ENCODE measurements around the gene UVSSA. TPM values are rescaled to one million over a fixed set of nuclear protein-coding genes. Genes with fewer than 3 reads are reported as not detected.
"Not testable (repeated sequence)": the region's sequence is repeated elsewhere in the genome, so short reads cannot be mapped to it uniquely, and the experiment has no call there.

Gene UVSSA
- total and polyA plus RNA-seq, 2 donors (not counting 1 experiment from before 2014, with no cell fraction given) = 34.6 to 40.5 TPM

DNA sequence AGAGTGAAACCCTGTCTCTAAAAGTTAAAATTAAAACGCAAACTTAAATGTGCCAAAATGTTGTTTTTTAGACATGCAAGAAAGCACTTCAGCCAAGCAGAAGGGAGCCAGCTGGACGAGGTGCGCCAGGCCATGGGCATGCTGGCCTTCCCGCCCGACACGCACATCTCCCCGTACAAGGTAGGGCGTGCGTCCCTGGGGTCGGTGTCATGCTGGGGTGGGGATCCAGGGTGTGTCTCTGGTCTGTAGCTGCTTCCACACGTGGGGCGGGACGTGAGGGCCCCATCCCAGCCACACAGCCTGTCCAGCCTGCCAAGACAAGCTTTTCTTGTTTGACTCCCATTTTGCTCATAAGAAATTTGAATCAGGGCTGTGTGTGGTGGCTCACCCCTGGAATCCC lies 14.3 kb upstream of the UVSSA start:
- 95% methylated on average over 13 of the region's 13 CpGs for WGBS (ENCODE audit: insufficient coverage)
- DNase-seq (no peak), ATAC-seq (ENCODE audit: low read depth) (no peak)
- peaks cover 4% of the 10 kb centered on the region for H3K79me2 ChIP-seq (ENCODE audit: control insufficient read depth, insufficient read depth, low read length)
- CTCF ChIA-PET = no interaction called here
- Mint-ChIP-seq H3K9me3 (ENCODE audit: insufficient read depth) (no peaks in the 10 kb centered on the region), H3K27ac (no peak overlapping the region), H3K4me1 (no peaks in the 10 kb centered on the region), H3K27me3 (no peaks in the 10 kb centered on the region), H3K4me3 (no peak overlapping the region)
- H4K20me1 ChIP-seq (ENCODE audit: control insufficient read depth, insufficient read depth, low read length, poor library complexity, severe bottlenecking) = peaks cover 46% of the 10 kb centered on the region
- H3K27ac ChIP-seq (ENCODE audit: low read length in 2 of 2) = no peak overlapping the region
- H3K4me3 ChIP-seq (ENCODE audit: control extremely low read depth in 1 of 5, extremely low read depth in 1 of 5, insufficient read depth in 1 of 5, low read depth in 2 of 5, low read length in 4 of 5) = no peak overlapping the region
- no peaks in the 10 kb centered on the region for H3K9me3 ChIP-seq (ENCODE audit: control extremely low read depth in 1 of 3, control insufficient read depth in 2 of 3, insufficient read depth in 1 of 3, low read length in 2 of 3)
- intact Hi-C loops (cut with micrococcal nuclease) = no loop called here
- H2AFZ ChIP-seq (ENCODE audit: insufficient read depth, low read depth, low read length, poor library complexity, severe bottlenecking) = no peak overlapping the region
- no peak overlapping the region for H3K9ac ChIP-seq (ENCODE audit: low read length)
- H3K4me2 ChIP-seq (replicated peaks; ENCODE audit: low read depth, low read length, poor library complexity, severe bottlenecking) = no peak overlapping the region
- POLR2A ChIA-PET = no interaction called here
- H3K27me3 ChIP-seq (replicated peaks in 1 of 4; ENCODE audit: control extremely low read depth in 1 of 4, control insufficient read depth in 3 of 4, insufficient read depth in 4 of 4, low read length in 3 of 4) = no peaks in the 10 kb centered on the region
- H3K4me1 ChIP-seq (ENCODE audit: control insufficient read depth in 2 of 2, insufficient read depth in 2 of 2, low read length in 2 of 2) = no peaks in the 10 kb centered on the region
- TF ChIP-seq EZH2 (IDR thresholded peaks at IDR 0.05; ENCODE audit: borderline replicate concordance, insufficient read depth, low read depth, low read length, poor library complexity, severe bottlenecking) = no peak
- TF ChIP-seq, protein P1, sequence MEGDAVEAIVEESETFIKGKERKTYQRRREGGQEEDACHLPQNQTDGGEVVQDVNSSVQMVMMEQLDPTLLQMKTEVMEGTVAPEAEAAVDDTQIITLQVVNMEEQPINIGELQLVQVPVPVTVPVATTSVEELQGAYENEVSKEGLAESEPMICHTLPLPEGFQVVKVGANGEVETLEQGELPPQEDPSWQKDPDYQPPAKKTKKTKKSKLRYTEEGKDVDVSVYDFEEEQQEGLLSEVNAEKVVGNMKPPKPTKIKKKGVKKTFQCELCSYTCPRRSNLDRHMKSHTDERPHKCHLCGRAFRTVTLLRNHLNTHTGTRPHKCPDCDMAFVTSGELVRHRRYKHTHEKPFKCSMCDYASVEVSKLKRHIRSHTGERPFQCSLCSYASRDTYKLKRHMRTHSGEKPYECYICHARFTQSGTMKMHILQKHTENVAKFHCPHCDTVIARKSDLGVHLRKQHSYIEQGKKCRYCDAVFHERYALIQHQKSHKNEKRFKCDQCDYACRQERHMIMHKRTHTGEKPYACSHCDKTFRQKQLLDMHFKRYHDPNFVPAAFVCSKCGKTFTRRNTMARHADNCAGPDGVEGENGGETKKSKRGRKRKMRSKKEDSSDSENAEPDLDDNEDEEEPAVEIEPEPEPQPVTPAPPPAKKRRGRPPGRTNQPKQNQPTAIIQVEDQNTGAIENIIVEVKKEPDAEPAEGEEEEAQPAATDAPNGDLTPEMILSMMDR (IDR thresholded peaks at IDR 0.05) = no peak
- peaks cover 0 to 57% of the 10 kb centered on the region in 2 experiments for H3K36me3 ChIP-seq (replicated peaks in 1 of 2; ENCODE audit: control extremely low read depth in 1 of 2, control insufficient read depth in 1 of 2, extremely low read depth in 1 of 2, insufficient read depth in 2 of 2, low read length in 1 of 2)

DNA sequence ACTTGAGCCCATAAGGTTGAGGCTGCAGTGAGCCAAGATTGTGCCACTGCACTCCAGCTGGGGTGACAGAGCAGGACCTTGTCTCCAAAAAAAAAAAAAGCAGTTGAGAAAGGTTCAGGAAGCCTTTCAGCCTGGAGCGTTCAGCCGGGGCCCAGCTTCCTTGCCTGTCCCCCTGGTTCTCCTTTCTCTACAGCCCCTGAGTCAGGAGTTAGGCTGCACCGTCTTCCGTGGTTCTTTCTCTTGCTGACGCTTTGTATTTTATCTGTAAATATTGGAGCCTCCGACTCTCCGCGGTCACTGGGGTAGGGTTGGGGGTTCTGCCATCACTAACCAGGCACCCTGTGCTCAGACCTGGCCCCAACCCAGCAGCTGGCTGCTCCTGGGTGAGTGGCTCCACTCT lies 13.8 kb upstream of the UVSSA start:
- peaks cover 3% of the 10 kb centered on the region for H3K79me2 ChIP-seq (ENCODE audit: control insufficient read depth, insufficient read depth, low read length)
- no peak overlapping the region for H3K27ac ChIP-seq (ENCODE audit: low read length in 2 of 2)
- intact Hi-C loops (cut with micrococcal nuclease) = no loop called here
- WGBS (ENCODE audit: insufficient coverage) = 92% methylated on average over 2 of the region's 8 CpGs
- Mint-ChIP-seq H3K4me1 (no peaks in the 10 kb centered on the region), H3K27me3 (no peaks in the 10 kb centered on the region), H3K4me3 (no peak overlapping the region), H3K27ac (no peak overlapping the region), H3K9me3 (ENCODE audit: insufficient read depth) (no peaks in the 10 kb centered on the region)
- H4K20me1 ChIP-seq (ENCODE audit: control insufficient read depth, insufficient read depth, low read length, poor library complexity, severe bottlenecking) = peaks cover 43% of the 10 kb centered on the region
- no peak overlapping the region for H3K4me3 ChIP-seq (ENCODE audit: control extremely low read depth in 1 of 5, extremely low read depth in 1 of 5, insufficient read depth in 1 of 5, low read depth in 2 of 5, low read length in 4 of 5)
- no peaks in the 10 kb centered on the region for H3K9me3 ChIP-seq (ENCODE audit: control extremely low read depth in 1 of 3, control insufficient read depth in 2 of 3, insufficient read depth in 1 of 3, low read length in 2 of 3)
- DNase-seq (no peak), ATAC-seq (ENCODE audit: low read depth) (no peak)
- TF ChIP-seq, protein P1 (IDR thresholded peaks at IDR 0.05) = no peak
- no peaks in the 10 kb centered on the region for H3K27me3 ChIP-seq (replicated peaks in 1 of 4; ENCODE audit: control extremely low read depth in 1 of 4, control insufficient read depth in 3 of 4, insufficient read depth in 4 of 4, low read length in 3 of 4)
- ChIA-PET CTCF (no interaction called here), POLR2A (no interaction called here)
- H3K36me3 ChIP-seq (replicated peaks in 1 of 2; ENCODE audit: control extremely low read depth in 1 of 2, control insufficient read depth in 1 of 2, extremely low read depth in 1 of 2, insufficient read depth in 2 of 2, low read length in 1 of 2) = peaks cover 0 to 57% of the 10 kb centered on the region in 2 experiments
- H3K4me1 ChIP-seq (ENCODE audit: control insufficient read depth in 2 of 2, insufficient read depth in 2 of 2, low read length in 2 of 2) = no peaks in the 10 kb centered on the region
- H2AFZ ChIP-seq (ENCODE audit: insufficient read depth, low read depth, low read length, poor library complexity, severe bottlenecking) = no peak overlapping the region
- H3K9ac ChIP-seq (ENCODE audit: low read length) = no peak overlapping the region
- no peak overlapping the region for H3K4me2 ChIP-seq (replicated peaks; ENCODE audit: low read depth, low read length, poor library complexity, severe bottlenecking)

DNA sequence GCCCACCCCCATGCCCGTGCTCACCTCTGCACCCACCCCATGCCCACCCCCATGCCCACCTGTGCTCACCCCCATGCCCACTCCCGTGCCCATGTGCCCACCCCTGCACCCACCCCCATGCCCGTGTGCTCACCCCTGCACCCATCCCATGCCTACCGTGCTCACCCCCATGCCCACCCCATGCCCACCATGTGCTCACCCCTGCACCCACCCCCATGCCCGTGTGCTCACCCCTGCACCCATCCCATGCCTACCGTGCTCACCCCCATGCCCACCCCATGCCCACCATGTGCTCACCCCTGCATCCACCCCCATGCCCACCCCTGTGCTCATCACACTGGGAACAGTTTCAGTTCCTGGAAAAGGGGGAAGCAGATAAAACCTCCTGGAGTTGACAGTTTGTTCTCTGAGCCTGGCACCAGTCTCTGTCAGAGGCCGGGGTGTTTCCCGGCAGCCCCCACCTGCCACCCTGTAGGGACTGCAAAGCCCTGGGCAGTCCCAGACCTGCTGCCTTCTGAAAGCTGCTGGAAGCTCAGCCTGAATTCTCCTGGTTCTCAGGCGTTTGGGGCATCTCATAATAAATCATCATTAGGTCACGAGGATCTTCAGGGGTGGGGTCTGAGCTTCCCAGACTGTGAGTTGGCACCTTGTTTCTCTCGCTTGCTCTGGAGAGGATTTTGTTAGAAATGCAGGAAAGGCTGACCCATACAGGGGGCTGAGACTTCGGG lies 13.0 kb upstream of the UVSSA start:
- WGBS (ENCODE audit: insufficient coverage) = 79% methylated on average over 5 of the region's 12 CpGs
- H3K9me3 Mint-ChIP-seq (ENCODE audit: insufficient read depth); H3K4me1 ChIP-seq (ENCODE audit: control insufficient read depth in 2 of 2, insufficient read depth in 2 of 2, low read length in 2 of 2); H3K27ac ChIP-seq (ENCODE audit: low read length in 2 of 2); CTCF ChIA-PET; H3K4me2 ChIP-seq (replicated peaks; ENCODE audit: low read depth, low read length, poor library complexity, severe bottlenecking); H3K27me3 Mint-ChIP-seq; H3K9me3 ChIP-seq (ENCODE audit: control extremely low read depth in 1 of 3, control insufficient read depth in 2 of 3, insufficient read depth in 1 of 3, low read length in 2 of 3); intact Hi-C loops (cut with micrococcal nuclease); H3K4me1 Mint-ChIP-seq; H3K79me2 ChIP-seq (ENCODE audit: control insufficient read depth, insufficient read depth, low read length); H3K9ac ChIP-seq (ENCODE audit: low read length); H3K27ac Mint-ChIP-seq; ATAC-seq (ENCODE audit: low read depth); H3K27me3 ChIP-seq (replicated peaks in 1 of 4; ENCODE audit: control extremely low read depth in 1 of 4, control insufficient read depth in 3 of 4, insufficient read depth in 4 of 4, low read length in 3 of 4); H2AFZ ChIP-seq (ENCODE audit: insufficient read depth, low read depth, low read length, poor library complexity, severe bottlenecking); H3K4me3 ChIP-seq (ENCODE audit: control extremely low read depth in 1 of 5, extremely low read depth in 1 of 5, insufficient read depth in 1 of 5, low read depth in 2 of 5, low read length in 4 of 5); DNase-seq; POLR2A ChIA-PET; H3K4me3 Mint-ChIP-seq: not testable (repeated sequence)
- Histone ChIP-seq H4K20me1 (ENCODE audit: control insufficient read depth, insufficient read depth, low read length, poor library complexity, severe bottlenecking) (peaks cover 36% of the 10 kb centered on the region), H3K36me3 (replicated peaks in 1 of 2; ENCODE audit: control extremely low read depth in 1 of 2, control insufficient read depth in 1 of 2, extremely low read depth in 1 of 2, insufficient read depth in 2 of 2, low read length in 1 of 2) (peaks cover 0 to 54% of the 10 kb centered on the region in 2 experiments)

Measured in B cell (primary cell).